K562 (cell line): Measurements from ENCODE around the gene ATP5PD. TPM values are rescaled to one million over a fixed set of nuclear protein-coding genes. Genes with fewer than 3 reads are reported as not detected.

Experiments
- ATF2 ChIP-seq: sonication (generic); formaldehyde crosslinking; IDR thresholded peaks from 2 replicates; pipeline ENCODE4 v1.8.1; 2022; ENCODE audit warnings: missing genetic modification reagents
- BCLAF1 ChIP-seq, 2 experiments: fragments of 450-650 bp in 1 of 2; IDR thresholded peaks; 2 replicates each; pipeline ENCODE4 v1.6.1; 2011 to 2017; ENCODE audit warnings: low read depth in 2 of 2, antibody characterized with exemption in 1 of 2, borderline replicate concordance in 1 of 2, low read length in 1 of 2, mild to moderate bottlenecking in 1 of 2, mixed read lengths in 1 of 2; ENCODE audit not compliant: control insufficient read depth in 1 of 2
- BDP1 ChIP-seq: IDR thresholded peaks from 3 replicates; pipeline ENCODE4 v1.6.1; 2011; ENCODE audit not compliant: insufficient read length, insufficient read depth
- CLOCK ChIP-seq: fragments of 250-450 bp; sonication (Bioruptor Pico); IDR thresholded peaks from 2 replicates; pipeline ENCODE4 v1.4.0; 2020; ENCODE audit warnings: mild to moderate bottlenecking, moderate library complexity, borderline replicate concordance
- COPS2 ChIP-seq: fragments of 450-650 bp; conservative IDR thresholded peaks from 2 replicates; pipeline ENCODE4 v1.6.1; 2016; ENCODE audit warnings: mild to moderate bottlenecking, moderate library complexity
- DIDO1 ChIP-seq: fragments of 450-650 bp; IDR thresholded peaks from 2 replicates; pipeline ENCODE4 v1.6.1; 2016; ENCODE audit warnings: low read depth, missing biosample characterization, missing genetic modification characterization
- NELFE ChIP-seq: IDR thresholded peaks from 2 replicates; pipeline ENCODE4 v1.6.1; 2011; ENCODE audit warnings: mild to moderate bottlenecking; ENCODE audit not compliant: insufficient read depth, insufficient read length
- RFX1 ChIP-seq: fragments of 450-650 bp; IDR thresholded peaks from 2 replicates; pipeline ENCODE4 v1.6.1; 2016; ENCODE audit warnings: mild to moderate bottlenecking, moderate library complexity
- RUNX1 ChIP-seq: sonication (generic); IDR thresholded peaks from 2 replicates; pipeline ENCODE4 v1.6.1; 2016; ENCODE audit warnings: antibody characterized with exemption, low read depth
- SMARCB1 ChIP-seq: IDR thresholded peaks from 2 replicates; pipeline ENCODE4 v1.6.1; 2011; ENCODE audit warnings: improper control_type of control experiment, low read depth; ENCODE audit not compliant: insufficient read length
- SREBF1 ChIP-seq: fragments of 150-350 bp; IDR thresholded peaks from 2 replicates; pipeline ENCODE4 v1.6.1; 2014; ENCODE audit warnings: antibody characterized with exemption, low read depth, low read length, borderline replicate concordance
- TCF3 ChIP-seq: sonication (generic); formaldehyde crosslinking; IDR thresholded peaks from 2 replicates; pipeline ENCODE4 v1.4.0; 2020; ENCODE audit warnings: mild to moderate bottlenecking, missing genetic modification reagents
- TRIM25 ChIP-seq: fragments of 450-650 bp; IDR thresholded peaks from 2 replicates; pipeline ENCODE4 v1.7.0; 2016; ENCODE audit warnings: borderline replicate concordance
- U2AF1 ChIP-seq: fragments of 200-400 bp; formaldehyde crosslinking; optimal IDR thresholded peaks from 2 replicates; pipeline ENCODE3; 2017; ENCODE audit warnings: mild to moderate bottlenecking, low read depth, low read length, moderate library complexity
- U2AF2 ChIP-seq: fragments of 200-400 bp; formaldehyde crosslinking; optimal IDR thresholded peaks from 2 replicates; pipeline ENCODE3; 2017; ENCODE audit warnings: low read depth, mild to moderate bottlenecking, low read length
- ZNF134 ChIP-seq: fragments of 250-450 bp; sonication (Bioruptor Pico); conservative IDR thresholded peaks from 2 replicates; pipeline ENCODE4 v1.4.0; 2020
- ZNF551 ChIP-seq: fragments of 250-450 bp; sonication (Bioruptor Pico); IDR thresholded peaks from 2 replicates; pipeline ENCODE4 v1.5.0; 2021; ENCODE audit warnings: mild to moderate bottlenecking, moderate library complexity
- ZNF561 ChIP-seq: fragments of 450-650 bp; formaldehyde crosslinking; conservative IDR thresholded peaks from 2 replicates; pipeline ENCODE4 v1.4.0; 2020; ENCODE audit warnings: mild to moderate bottlenecking, moderate library complexity
- polyA plus RNA-seq, 8 experiments: library from polyadenylated mRNA; depleted of rRNA in 4 of 8; stranded (reverse) in 5 of 8; unstranded in 3 of 8; fragments of >200 nt; fragmentation: Nextera tagmentation in 2 of 8; fragmentation: Illumina TruSeq in 1 of 8; extraction: Ambion mirVana in 2 of 8; extraction: Trizol in 1 of 8; gene quantifications; 2 replicates each; pipeline versions ENCODE4 v1.2.1 to v1.2.3, GENCODE V29; 2011 to 2014; ENCODE audit warnings: inconsistent platforms in 1 of 8, missing spikeins in 1 of 8
- total RNA-seq, 7 experiments: library from RNA; depleted of rRNA in 6 of 7; stranded (reverse); fragments of >200 nt in 6 of 7; fragmentation: Illumina TruSeq in 2 of 7; extraction: Trizol in 2 of 7; gene quantifications; 2 replicates each; pipeline versions ENCODE4 v1.2.1 to v1.2.3, GENCODE V29; 2011 to 2021; ENCODE audit warnings: low replicate concordance in 1 of 7

Gene ATP5PD
- total and polyA plus RNA-seq, 9 of the 15 experiments (the other 6 are each of a cell fraction or from before 2014, with no cell fraction given): 271 to 828 (median 432) TPM

- no peak for TF ChIP-seq BCLAF1 (IDR thresholded peaks at IDR 0.05; ENCODE audit: borderline replicate concordance in 1 of 2, control insufficient read depth in 1 of 2, low read depth in 2 of 2, low read length in 1 of 2)
- peak; percentile 57; the same call in 1 of the 2 replicates for TF ChIP-seq DIDO1 (tag)
- TF ChIP-seq ZNF561: no peak
- no peak for TF ChIP-seq ZNF134 (CRISPR knock-in tag)
- no peak for TF ChIP-seq NELFE
- TF ChIP-seq U2AF2: no peak
- no peak for TF ChIP-seq TCF3 (CRISPR knock-in tag)
- no peak for TF ChIP-seq RUNX1
- TF ChIP-seq ATF2: no peak
- no peak for TF ChIP-seq U2AF1
- TF ChIP-seq SMARCB1: no peak
- no peak for TF ChIP-seq TRIM25
- TF ChIP-seq BDP1: no peak
- TF ChIP-seq RFX1: no peak
- peak; percentile 62; the same call in 1 of the 2 replicates for TF ChIP-seq SREBF1
- no peak for TF ChIP-seq ZNF551 (CRISPR knock-in tag)
- no peak for TF ChIP-seq COPS2
- no peak for TF ChIP-seq CLOCK (CRISPR knock-in tag)
Observed at GRCh38 chr17:75046407-75047289, at the start of gene ATP5PD, which contains the start of gene KCTD2 (continued).
